ENCODE results near the gene CDIPT. TPM values are rescaled to one million over a fixed set of nuclear protein-coding genes. Genes with fewer than 3 reads are reported as not detected.

CDIPT gene
- total and polyA plus RNA-seq, 10 of the 15 experiments (the other 5 are each of a cell fraction or from before 2014, with no cell fraction given), result 0.87 to 36.4 (median 27.1) TPM

GRCh38 chr16:29908719-29909220, 45.7 kb upstream of the CDIPT start (continued):
- TF ChIP-seq BCLAF1 (IDR thresholded peaks at IDR 0.05) (no peak), ZNF622 (IDR thresholded peaks at IDR 0.05) (no peak), ATF2 (IDR thresholded peaks at IDR 0.05; ENCODE audit: low read length) (no peak)

- H3K4me2 ChIP-seq (ENCODE audit: control insufficient read depth, insufficient read depth), result no peak overlapping the region
- intact Hi-C loops (cut with micrococcal nuclease; ENCODE audit: unreplicated experiment) (loop anchor here (10.0 kb wide), 1 partner anchor 117 kb away; the partner anchor contains the start of gene C16orf92), in situ Hi-C loops (cut with MboI) (no loop called here)
- DNase-seq (ENCODE audit: low read depth, low spot score) (no peak), ATAC-seq (no peak), FAIRE-seq (no peak)
- WGBS (ENCODE audit: insufficient coverage, insufficient replicate concordance, low lambda C conversion rate, missing lambda C conversion rate), result 95% methylated on average over 2 of the region's 2 CpGs
- H2AFZ ChIP-seq (ENCODE audit: control insufficient read depth, low read depth, low read length), result no peak overlapping the region
- H3K27ac ChIP-seq (ENCODE audit: control insufficient read depth, insufficient read depth), result no peak overlapping the region
- BruUV-seq (replicated peaks), result no TSS peak
- RAD21 ChIA-PET (ENCODE audit: unreplicated experiment), result no interaction called here
- H3K36me3 ChIP-seq (ENCODE audit: control insufficient read depth in 2 of 2, insufficient read depth in 2 of 2, low read length in 1 of 2), result no peaks in the 10 kb centered on the region
- SMC1A ChIA-PET (ENCODE audit: uncharacterized antibody, unreplicated experiment), result no interaction called here
- no peak overlapping the region for H3K9ac ChIP-seq (ENCODE audit: control insufficient read depth, insufficient read depth, low read length)
- no peak overlapping the region for H3K4me3 ChIP-seq
- no peaks in the 10 kb centered on the region for H3K9me3 ChIP-seq (replicated peaks; ENCODE audit: control insufficient read depth, insufficient read depth, low read length)
- H3K4me1 ChIP-seq (ENCODE audit: control insufficient read depth, insufficient read depth, low read length), result no peaks in the 10 kb centered on the region
- H4K20me1 ChIP-seq (ENCODE audit: control insufficient read depth, insufficient read depth), result no peaks in the 10 kb centered on the region
- CTCF ChIA-PET, result interaction anchor here (1.0 to 2.3 kb wide), 2 partner anchors 60 to 115 kb away, joined by 3 to 8 read pairs; partner anchors contain the start of gene C16orf92
- H3K79me2 ChIP-seq (ENCODE audit: control insufficient read depth, insufficient read depth, low read length), result no peaks in the 10 kb centered on the region
- H3K27me3 ChIP-seq (replicated peaks in 1 of 2; ENCODE audit: control insufficient read depth in 2 of 2, insufficient read depth in 2 of 2, low read length in 1 of 2), result no peaks in the 10 kb centered on the region
- POLR2A ChIA-PET, result interaction anchor here (0.7 to 0.8 kb wide), 2 partner anchors 9 to 15 kb away, joined by 3 read pairs; no protein-coding TSS in a partner anchor
- TF ChIP-seq BACH1 (IDR thresholded peaks at IDR 0.05; ENCODE audit: borderline replicate concordance), result no peak
- no peak for TF ChIP-seq CHD1 (IDR thresholded peaks at IDR 0.05; ENCODE audit: low read depth, low read length)
- TF ChIP-seq PAX8 (IDR thresholded peaks at IDR 0.05), result no peak
- no peak for TF ChIP-seq TCF7 (IDR thresholded peaks at IDR 0.05; ENCODE audit: borderline replicate concordance)
- no peak for TF ChIP-seq ATF2 (IDR thresholded peaks at IDR 0.05; ENCODE audit: low read length)
- no peak for TF ChIP-seq CEBPZ (IDR thresholded peaks at IDR 0.05; ENCODE audit: low read depth, low read length)
- no peak for TF ChIP-seq JUND (IDR thresholded peaks at IDR 0.05; ENCODE audit: low read depth, low read length)
- TF ChIP-seq BHLHE40 (IDR thresholded peaks at IDR 0.05; ENCODE audit: borderline replicate concordance in 1 of 2, low read depth in 2 of 2, low read length in 1 of 2), result no peak
- TF ChIP-seq CBX5 (IDR thresholded peaks at IDR 0.05; ENCODE audit: low read depth), result no peak
Measured at GRCh38 chr16:29907973-29908372, 44.9 kb upstream of the CDIPT start.
